D341Med (cell line): ENCODE measurements around the gene WDFY2.

Experiments used
- DNase-seq: peaks from one replicate; pipeline ENCODE4 v3.0.0; 2012; ENCODE audit warnings: low spot score

Gene WDFY2

GRCh38 chr13:51713807-51714206 is 129.5 kb downstream of the WDFY2 start:
- DNase-seq = no peak

GRCh38 chr13:51714663-51715168 is 130.5 kb downstream of the WDFY2 start:
- DNase-seq = no peak

- DNase-seq = no peak
Observed at GRCh38 chr13:51715613-51716012, 131.4 kb downstream of the WDFY2 start.

GRCh38 chr13:51717786-51718398 is 133.6 kb downstream of the WDFY2 start:
- no peak for DNase-seq

- DNase-seq = no peak
Observed at GRCh38 chr13:51719394-51719793, 135.1 kb downstream of the WDFY2 start.

- DNase-seq = no peak
Observed at GRCh38 chr13:51721496-51721895, 137.2 kb downstream of the WDFY2 start.

GRCh38 chr13:51723529-51723928 is 139.3 kb downstream of the WDFY2 start:
- no peak for DNase-seq

- DNase-seq = no peak
Observed at GRCh38 chr13:51724721-51725120, 140.5 kb downstream of the WDFY2 start.

- DNase-seq = no peak
Observed at GRCh38 chr13:51726446-51727193, 142.4 kb downstream of the WDFY2 start.

GRCh38 chr13:51727634-51728274 is 143.5 kb downstream of the WDFY2 start:
- DNase-seq = no peak

GRCh38 chr13:51728275-51728673 is 144.0 kb downstream of the WDFY2 start:
- no peak for DNase-seq

- DNase-seq = no peak
Observed at GRCh38 chr13:51728972-51729371, 144.7 kb downstream of the WDFY2 start.

- no peak for DNase-seq
Observed at GRCh38 chr13:51729866-51730553, 145.7 kb downstream of the WDFY2 start.

GRCh38 chr13:51730927-51731326 is 146.7 kb downstream of the WDFY2 start:
- DNase-seq = no peak

GRCh38 chr13:51731759-51732158 is 147.5 kb downstream of the WDFY2 start:
- no peak for DNase-seq

- peak; percentile 41 for DNase-seq
Observed at GRCh38 chr13:51733374-51734298, 149.4 kb downstream of the WDFY2 start.

- DNase-seq = no peak
Observed at GRCh38 chr13:51734786-51735185, 150.5 kb downstream of the WDFY2 start.

GRCh38 chr13:51737609-51738008 is 153.3 kb downstream of the WDFY2 start:
- DNase-seq = no peak

GRCh38 chr13:51738226-51738905 is 154.1 kb downstream of the WDFY2 start:
- no peak for DNase-seq

- no peak for DNase-seq
Observed at GRCh38 chr13:51739027-51739764, 154.9 kb downstream of the WDFY2 start.
